ENCODE measurements around the gene TMED1.

Gene TMED1

GRCh38 chr19:10868872-10869547, 33.0 kb upstream of the TMED1 start:
- no peak for TF ChIP-seq ZFX (IDR thresholded peaks at IDR 0.05; ENCODE audit: borderline replicate concordance)
- TF ChIP-seq CTCF (IDR thresholded peaks at IDR 0.05) = no peak
- no peak overlapping the region for H3K27ac ChIP-seq

GRCh38 chr19:10866495-10866894, 30.5 kb upstream of the TMED1 start:
- TF ChIP-seq CTCF (IDR thresholded peaks at IDR 0.05) (no peak), ZFX (IDR thresholded peaks at IDR 0.05; ENCODE audit: borderline replicate concordance) (no peak)
- H3K27ac ChIP-seq = no peak overlapping the region

- H3K27ac ChIP-seq = no peak overlapping the region
- TF ChIP-seq ZFX (IDR thresholded peaks at IDR 0.05; ENCODE audit: borderline replicate concordance) (no peak), CTCF (IDR thresholded peaks at IDR 0.05) (peak; percentile 98)
Observed at GRCh38 chr19:10864538-10864899, 28.5 kb upstream of the TMED1 start.

GRCh38 chr19:10863107-10863717, 27.2 kb upstream of the TMED1 start:
- H3K27ac ChIP-seq = no peak overlapping the region

GRCh38 chr19:10862561-10863106, 26.6 kb upstream of the TMED1 start:
- H3K27ac ChIP-seq = no peak overlapping the region
- no peak for TF ChIP-seq ZFX (IDR thresholded peaks at IDR 0.05; ENCODE audit: borderline replicate concordance)
- TF ChIP-seq CTCF (IDR thresholded peaks at IDR 0.05) = no peak

More at GRCh38 chr19:10863107-10863717, 27.2 kb upstream of the TMED1 start:
- TF ChIP-seq ZFX (IDR thresholded peaks at IDR 0.05; ENCODE audit: borderline replicate concordance) (no peak), CTCF (IDR thresholded peaks at IDR 0.05) (no peak)

- H3K27ac ChIP-seq = no peak overlapping the region
- TF ChIP-seq CTCF (IDR thresholded peaks at IDR 0.05) (peak; percentile 47), ZFX (IDR thresholded peaks at IDR 0.05; ENCODE audit: borderline replicate concordance) (no peak)
Observed at GRCh38 chr19:10861103-10861651, 25.2 kb upstream of the TMED1 start.
